ENCODE data around the gene RPRD1A.
"Not testable (repeated sequence)": the region's sequence is repeated elsewhere in the genome, so short reads cannot be mapped to it uniquely, and the experiment has no call there.

Gene RPRD1A

DNA sequence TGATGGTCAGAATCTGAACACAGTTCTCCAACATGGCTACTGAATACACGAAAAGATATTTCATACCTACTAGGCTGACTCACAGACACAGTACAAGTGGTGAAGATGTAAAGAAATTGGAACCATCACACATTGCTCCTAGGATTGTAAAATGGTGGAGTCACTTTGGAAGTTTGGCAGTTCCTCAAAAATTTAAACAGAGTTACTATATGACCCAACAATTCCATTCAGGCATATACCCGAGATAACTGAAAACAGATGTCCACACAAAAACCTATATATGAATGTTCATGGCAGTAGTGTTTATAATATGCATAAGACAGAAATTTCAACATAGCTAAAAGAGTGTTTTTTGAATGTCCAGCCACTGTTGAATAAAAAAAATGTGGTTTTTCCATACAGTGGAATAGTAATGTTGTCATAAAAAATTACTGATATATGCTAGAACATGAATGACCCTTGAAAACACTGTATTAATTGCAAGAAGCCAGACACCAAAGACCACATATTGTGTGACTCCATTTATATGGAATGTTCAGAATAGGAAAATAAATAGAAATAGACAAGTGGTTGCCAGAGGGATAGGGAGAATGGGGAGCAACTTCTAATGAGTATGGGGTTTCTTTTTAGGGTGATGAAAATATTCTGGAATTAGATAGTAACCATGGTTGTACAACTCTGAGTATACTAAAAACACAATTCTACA lies 84.8 kb downstream of the RPRD1A start:
- H3K27ac ChIP-seq (ENCODE audit: insufficient read depth, low read length, poor library complexity, severe bottlenecking), result no peak overlapping the region
- H3K4me1 ChIP-seq (ENCODE audit: control insufficient read depth, insufficient read depth, low read length, poor library complexity, severe bottlenecking), result no peaks in the 10 kb centered on the region
- no peak overlapping the region for H3K4me3 ChIP-seq (ENCODE audit: insufficient read depth, low read depth, low read length, poor library complexity, severe bottlenecking)
- peaks cover 35% of the 10 kb centered on the region for H3K36me3 ChIP-seq (ENCODE audit: control insufficient read depth, insufficient read depth, low read length)
- no peaks in the 10 kb centered on the region for H3K9me3 ChIP-seq (ENCODE audit: control insufficient read depth, low read length)
- no peak for DNase-seq
- no peaks in the 10 kb centered on the region for H3K27me3 ChIP-seq (replicated peaks; ENCODE audit: control insufficient read depth, insufficient read depth, low read length, poor library complexity, severe bottlenecking)

GRCh38 chr18:35979112-35979511 lies 88.2 kb downstream of the RPRD1A start:
- no peaks in the 10 kb centered on the region for H3K4me1 ChIP-seq (ENCODE audit: control insufficient read depth, insufficient read depth, low read length, poor library complexity, severe bottlenecking)
- no peak overlapping the region for H3K27ac ChIP-seq (ENCODE audit: insufficient read depth, low read length, poor library complexity, severe bottlenecking)
- H3K4me3 ChIP-seq (ENCODE audit: insufficient read depth, low read depth, low read length, poor library complexity, severe bottlenecking), result no peak overlapping the region
- no peaks in the 10 kb centered on the region for H3K27me3 ChIP-seq (replicated peaks; ENCODE audit: control insufficient read depth, insufficient read depth, low read length, poor library complexity, severe bottlenecking)
- no peak for DNase-seq
- no peaks in the 10 kb centered on the region for H3K9me3 ChIP-seq (ENCODE audit: control insufficient read depth, low read length)
- H3K36me3 ChIP-seq (ENCODE audit: control insufficient read depth, insufficient read depth, low read length), result peaks cover 52% of the 10 kb centered on the region

- H3K4me1 ChIP-seq (ENCODE audit: control insufficient read depth, insufficient read depth, low read length, poor library complexity, severe bottlenecking), result peaks cover 18% of the 10 kb centered on the region
- H3K36me3 ChIP-seq (ENCODE audit: control insufficient read depth, insufficient read depth, low read length), result peaks cover 31% of the 10 kb centered on the region
- no peaks in the 10 kb centered on the region for H3K27me3 ChIP-seq (replicated peaks; ENCODE audit: control insufficient read depth, insufficient read depth, low read length, poor library complexity, severe bottlenecking)
- DNase-seq, result no peak
- H3K4me3 ChIP-seq (ENCODE audit: insufficient read depth, low read depth, low read length, poor library complexity, severe bottlenecking), result no peak overlapping the region
- no peaks in the 10 kb centered on the region for H3K9me3 ChIP-seq (ENCODE audit: control insufficient read depth, low read length)
- no peak overlapping the region for H3K27ac ChIP-seq (ENCODE audit: insufficient read depth, low read length, poor library complexity, severe bottlenecking)
Observed at GRCh38 chr18:35974181-35974580, 93.2 kb downstream of the RPRD1A start.

GRCh38 chr18:35973650-35974049 lies 93.7 kb downstream of the RPRD1A start:
- Histone ChIP-seq H3K4me1 (ENCODE audit: control insufficient read depth, insufficient read depth, low read length, poor library complexity, severe bottlenecking) (peaks cover 18% of the 10 kb centered on the region), H3K9me3 (ENCODE audit: control insufficient read depth, low read length) (no peaks in the 10 kb centered on the region), H3K36me3 (ENCODE audit: control insufficient read depth, insufficient read depth, low read length) (peaks cover 28% of the 10 kb centered on the region), H3K27ac (ENCODE audit: insufficient read depth, low read length, poor library complexity, severe bottlenecking) (no peak overlapping the region), H3K27me3 (replicated peaks; ENCODE audit: control insufficient read depth, insufficient read depth, low read length, poor library complexity, severe bottlenecking) (no peaks in the 10 kb centered on the region), H3K4me3 (ENCODE audit: insufficient read depth, low read depth, low read length, poor library complexity, severe bottlenecking) (peak overlapping the region; percentile 70)
- no peak for DNase-seq

GRCh38 chr18:35972197-35973000 lies 95.0 kb downstream of the RPRD1A start, which contains the start of gene RMP24:
TSS of gene RMP24 (plus strand) at chr18:35972679.
- Histone ChIP-seq H3K9me3 (ENCODE audit: control insufficient read depth, low read length) (no peaks in the 10 kb centered on the region), H3K27ac (ENCODE audit: insufficient read depth, low read length, poor library complexity, severe bottlenecking) (peak within 1 kb of the TSS; percentile 77), H3K27me3 (replicated peaks; ENCODE audit: control insufficient read depth, insufficient read depth, low read length, poor library complexity, severe bottlenecking) (no peaks in the 10 kb centered on the region), H3K36me3 (ENCODE audit: control insufficient read depth, insufficient read depth, low read length) (peaks cover 15% of the 10 kb centered on the region), H3K4me3 (ENCODE audit: insufficient read depth, low read depth, low read length, poor library complexity, severe bottlenecking) (peak within 1 kb of the TSS; percentile 70), H3K4me1 (ENCODE audit: control insufficient read depth, insufficient read depth, low read length, poor library complexity, severe bottlenecking) (peaks cover 24% of the 10 kb centered on the region)
- DNase-seq, result peak; percentile 90 to 92 (median 91)

DNA sequence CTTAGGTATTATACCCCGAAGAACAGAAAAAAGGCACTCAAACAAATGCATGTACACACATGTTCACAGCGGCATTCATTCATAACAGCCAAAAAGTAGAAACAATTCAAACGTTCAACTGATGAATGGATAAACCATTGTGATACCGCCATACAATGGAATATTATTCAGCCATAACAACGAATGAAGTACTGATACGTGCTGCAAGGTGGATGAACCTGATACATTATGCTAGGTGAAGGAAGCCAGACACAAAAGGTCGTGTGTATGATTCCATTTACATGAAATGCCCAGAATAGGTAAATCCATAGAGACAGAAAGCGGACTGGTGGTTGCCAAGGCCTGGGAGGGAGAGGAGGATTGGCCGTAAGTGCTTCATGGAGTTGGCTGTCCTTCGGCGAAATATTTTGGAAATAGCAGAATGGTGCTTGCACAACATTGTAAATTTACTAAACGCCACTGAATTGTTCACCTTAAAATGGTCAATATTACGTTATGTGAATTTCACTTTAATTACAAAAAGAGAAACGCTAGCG lies 95.6 kb downstream of the RPRD1A start:
- Histone ChIP-seq H3K27ac (ENCODE audit: insufficient read depth, low read length, poor library complexity, severe bottlenecking) (peak overlapping the region; percentile 77), H3K4me1 (ENCODE audit: control insufficient read depth, insufficient read depth, low read length, poor library complexity, severe bottlenecking) (peaks cover 24% of the 10 kb centered on the region), H3K9me3 (ENCODE audit: control insufficient read depth, low read length) (no peaks in the 10 kb centered on the region), H3K36me3 (ENCODE audit: control insufficient read depth, insufficient read depth, low read length) (peaks cover 10% of the 10 kb centered on the region), H3K27me3 (replicated peaks; ENCODE audit: control insufficient read depth, insufficient read depth, low read length, poor library complexity, severe bottlenecking) (no peaks in the 10 kb centered on the region), H3K4me3 (ENCODE audit: insufficient read depth, low read depth, low read length, poor library complexity, severe bottlenecking) (peak overlapping the region; percentile 70)
- no peak for DNase-seq

GRCh38 chr18:35969676-35970075 lies 97.7 kb downstream of the RPRD1A start:
- H3K27ac ChIP-seq (ENCODE audit: insufficient read depth, low read length, poor library complexity, severe bottlenecking), result peak overlapping the region; percentile 42
- no peak for DNase-seq
- H3K36me3 ChIP-seq (ENCODE audit: control insufficient read depth, insufficient read depth, low read length), result peaks cover under 1% of the 10 kb centered on the region
- no peaks in the 10 kb centered on the region for H3K27me3 ChIP-seq (replicated peaks; ENCODE audit: control insufficient read depth, insufficient read depth, low read length, poor library complexity, severe bottlenecking)
- H3K9me3 ChIP-seq (ENCODE audit: control insufficient read depth, low read length), result no peaks in the 10 kb centered on the region
- peaks cover 24% of the 10 kb centered on the region for H3K4me1 ChIP-seq (ENCODE audit: control insufficient read depth, insufficient read depth, low read length, poor library complexity, severe bottlenecking)
- no peak overlapping the region for H3K4me3 ChIP-seq (ENCODE audit: insufficient read depth, low read depth, low read length, poor library complexity, severe bottlenecking)

DNA sequence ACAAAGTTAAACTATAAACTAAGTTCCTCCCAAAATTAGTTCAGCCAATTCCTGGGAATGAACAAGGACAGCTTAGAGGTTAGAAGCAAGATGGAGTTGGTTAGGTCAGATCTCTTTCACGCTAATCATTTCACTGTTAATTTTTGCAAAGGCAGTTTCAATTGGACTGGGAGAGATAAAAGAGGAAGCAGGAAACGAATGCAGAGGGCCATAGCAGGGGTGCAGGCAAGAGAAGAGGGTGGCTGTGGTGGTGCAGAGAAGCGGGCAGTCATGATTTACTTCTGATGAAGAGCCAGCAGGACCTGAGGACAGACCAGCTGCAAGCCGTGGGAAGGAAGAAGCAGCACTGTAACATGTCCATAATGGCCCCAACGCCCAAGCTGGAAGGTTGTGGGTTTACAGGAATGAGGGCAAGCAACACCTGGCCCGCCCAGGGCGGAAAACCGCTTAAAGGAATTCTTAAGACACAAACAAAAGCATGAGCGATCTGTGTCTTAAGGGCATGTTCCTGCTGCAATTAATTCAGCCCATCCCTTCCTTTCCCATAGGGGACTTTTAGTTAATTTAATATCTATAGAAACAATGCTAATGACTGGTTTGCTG lies 99.0 kb downstream of the RPRD1A start:
- no peak overlapping the region for H3K4me3 ChIP-seq (ENCODE audit: insufficient read depth, low read depth, low read length, poor library complexity, severe bottlenecking)
- no peak for DNase-seq
- H3K36me3 ChIP-seq (ENCODE audit: control insufficient read depth, insufficient read depth, low read length), result no peaks in the 10 kb centered on the region
- H3K4me1 ChIP-seq (ENCODE audit: control insufficient read depth, insufficient read depth, low read length, poor library complexity, severe bottlenecking), result peaks cover 17% of the 10 kb centered on the region
- H3K9me3 ChIP-seq (ENCODE audit: control insufficient read depth, low read length), result no peaks in the 10 kb centered on the region
- H3K27me3 ChIP-seq (replicated peaks; ENCODE audit: control insufficient read depth, insufficient read depth, low read length, poor library complexity, severe bottlenecking), result no peaks in the 10 kb centered on the region
- H3K27ac ChIP-seq (ENCODE audit: insufficient read depth, low read length, poor library complexity, severe bottlenecking), result no peak overlapping the region

DNA sequence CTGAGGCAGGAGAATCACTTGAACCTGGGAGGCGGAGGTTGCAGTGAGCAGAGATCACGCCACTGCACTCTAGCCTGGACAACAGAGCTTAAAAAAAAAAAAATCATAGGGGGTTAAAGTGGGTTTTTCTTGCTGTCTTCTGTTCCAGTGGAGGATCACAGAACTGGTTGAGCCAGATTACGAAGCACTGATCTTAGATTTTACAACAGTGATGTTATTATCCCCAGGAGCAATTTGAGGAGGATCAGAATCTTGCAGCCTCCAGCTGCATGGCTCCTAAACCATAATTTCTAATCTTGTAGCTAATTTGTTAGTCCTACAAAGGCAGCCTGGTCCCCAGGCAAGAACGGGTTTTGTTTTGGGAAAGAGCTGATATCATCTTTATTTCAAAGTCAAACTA lies 99.5 kb downstream of the RPRD1A start:
- DNase-seq; H3K4me3 ChIP-seq (ENCODE audit: insufficient read depth, low read depth, low read length, poor library complexity, severe bottlenecking); H3K36me3 ChIP-seq (ENCODE audit: control insufficient read depth, insufficient read depth, low read length); H3K27ac ChIP-seq (ENCODE audit: insufficient read depth, low read length, poor library complexity, severe bottlenecking); H3K9me3 ChIP-seq (ENCODE audit: control insufficient read depth, low read length); H3K27me3 ChIP-seq (replicated peaks; ENCODE audit: control insufficient read depth, insufficient read depth, low read length, poor library complexity, severe bottlenecking): not testable (repeated sequence)
- H3K4me1 ChIP-seq (ENCODE audit: control insufficient read depth, insufficient read depth, low read length, poor library complexity, severe bottlenecking), result peaks cover 13% of the 10 kb centered on the region
